Fibroblast of the aortic adventitia (primary cell): ENCODE results near the gene CREB5. TPM values are rescaled to one million over a fixed set of nuclear protein-coding genes. Genes with fewer than 3 reads are reported as not detected.

Experiments
- DNase-seq: peaks from one replicate; pipeline ENCODE4 v3.0.0-alpha.2; 2010; ENCODE audit warnings: low read depth
- H3K4me3 ChIP-seq: 2 replicates; pipeline ENCODE4 v1.5.1; 2011; ENCODE audit warnings: low read depth, mild to moderate bottlenecking, control low read depth, low read length, moderate library complexity
- CTCF ChIP-seq: IDR thresholded peaks from 2 replicates; pipeline ENCODE4 v1.5.1; 2011; ENCODE audit warnings: mild to moderate bottlenecking, low read length, control low read depth, inconsistent platforms; ENCODE audit not compliant: insufficient read depth
- total RNA-seq: library from RNA; depleted of rRNA; stranded (reverse); fragments of >200 nt; gene quantifications from 2 replicates; pipeline ENCODE4 v1.2.3, GENCODE V29; 2012; ENCODE audit warnings: low replicate concordance

Gene CREB5
- total RNA-seq, 1 donor = 5.2 TPM

GRCh38 chr7:28456044-28456443 lies 43.7 kb downstream of the CREB5 start:
- no peak for TF ChIP-seq CTCF
- DNase-seq = no peak
- no peak overlapping the region for H3K4me3 ChIP-seq

- no peak overlapping the region for H3K4me3 ChIP-seq
- no peak for TF ChIP-seq CTCF
- DNase-seq = peak; percentile 15
Measured at GRCh38 chr7:28458732-28459131, 46.4 kb downstream of the CREB5 start.

- DNase-seq = no peak
- no peak for TF ChIP-seq CTCF
- no peak overlapping the region for H3K4me3 ChIP-seq
Measured at GRCh38 chr7:28459306-28459705, 47.0 kb downstream of the CREB5 start.

- no peak for DNase-seq
- H3K4me3 ChIP-seq = no peak overlapping the region
- no peak for TF ChIP-seq CTCF
Measured at GRCh38 chr7:28465697-28466096, 53.4 kb downstream of the CREB5 start.

- no peak for TF ChIP-seq CTCF
- H3K4me3 ChIP-seq = no peak overlapping the region
- DNase-seq = no peak
Measured at GRCh38 chr7:28466341-28466740, 54.0 kb downstream of the CREB5 start.

GRCh38 chr7:28466885-28467284 lies 54.6 kb downstream of the CREB5 start:
- DNase-seq = no peak
- TF ChIP-seq CTCF = no peak

GRCh38 chr7:28469562-28469961 lies 57.2 kb downstream of the CREB5 start:
- TF ChIP-seq CTCF = no peak
- DNase-seq = no peak
- no peak overlapping the region for H3K4me3 ChIP-seq

More at GRCh38 chr7:28466885-28467284, 54.6 kb downstream of the CREB5 start:
- H3K4me3 ChIP-seq = no peak overlapping the region
